Stimulated activated CD8-positive, alpha-beta memory T cell treated with anti-CD3 and anti-CD28 coated beads, Interleukin-15, amount 100 ng/mL, for 4 hours (primary cell): Measurements from ENCODE around the gene CIDEA.
A peak's percentile ranks its signal among the peaks of the same experiment; 100 is the strongest.
"Not testable (repeated sequence)": the region's sequence is repeated elsewhere in the genome, so short reads cannot be mapped to it uniquely, and the experiment has no call there.

ENCODE experiments used
- DNase-seq, 2 donors: peaks; one replicate each; pipeline ENCODE4 v3.0.0-alpha.2; 2020; ENCODE audit warnings: low read depth in 2 of 2

CIDEA gene

GRCh38 chr18:12239431-12239830 lies 14.7 kb upstream of the CIDEA start:
- DNase-seq: no peak

- DNase-seq: no peak
Observed at GRCh38 chr18:12242658-12243260, 11.4 kb upstream of the CIDEA start.

GRCh38 chr18:12243272-12243671 lies 10.9 kb upstream of the CIDEA start:
- DNase-seq: not testable (repeated sequence)

GRCh38 chr18:12245793-12246135 lies 8.4 kb upstream of the CIDEA start:
- no peak for DNase-seq

GRCh38 chr18:12246849-12247808 lies 7.0 kb upstream of the CIDEA start:
- DNase-seq: no peak

- no peak for DNase-seq
Observed at GRCh38 chr18:12247946-12248345, 6.2 kb upstream of the CIDEA start.

GRCh38 chr18:12248926-12249720 lies 5.0 kb upstream of the CIDEA start:
- DNase-seq: no peak

GRCh38 chr18:12251311-12251710 lies 2.9 kb upstream of the CIDEA start:
- no peak for DNase-seq

GRCh38 chr18:12252061-12252460 lies 2.1 kb upstream of the CIDEA start:
- DNase-seq: no peak

GRCh38 chr18:12253027-12253426 lies 1.1 kb upstream of the CIDEA start:
- no peak for DNase-seq

- DNase-seq: no peak
Observed at GRCh38 chr18:12253663-12254135, 462 bp upstream of the CIDEA start.

- DNase-seq: no peak
Observed at GRCh38 chr18:12254820-12255511, 805 bp downstream of the CIDEA start.

GRCh38 chr18:12255626-12256026 lies 1.5 kb downstream of the CIDEA start:
- no peak for DNase-seq

- no peak for DNase-seq
Observed at GRCh38 chr18:12256951-12257350, 2.8 kb downstream of the CIDEA start.

- DNase-seq: no peak
Observed at GRCh38 chr18:12257996-12258718, 4.0 kb downstream of the CIDEA start.

GRCh38 chr18:12258719-12259705 lies 4.9 kb downstream of the CIDEA start:
- DNase-seq: no peak

GRCh38 chr18:12262748-12263147 lies 8.6 kb downstream of the CIDEA start:
- no peak for DNase-seq

GRCh38 chr18:12264864-12265263 lies 10.7 kb downstream of the CIDEA start:
- DNase-seq: no peak

GRCh38 chr18:12271376-12272235 lies 17.4 kb downstream of the CIDEA start:
- DNase-seq: peak in 1 of 2 donors; percentile 8
